Esophagus squamous epithelium (tissue), 5 donors: ENCODE measurements around the gene CCDC97. TPM values are rescaled to one million over a fixed set of nuclear protein-coding genes. Genes with fewer than 3 reads are reported as not detected.
A peak's percentile ranks its signal among the peaks of the same experiment; 100 is the strongest.

ENCODE experiments used
- DNase-seq: peaks from one replicate; lab custom pipeline; 2025; lab: John Stamatoyannopoulos, UW
- H3K27ac ChIP-seq, 4 donors: fragments of 200-600 bp; sonication (generic); one replicate each; pipeline ENCODE4 v1.5.1; 2016 to 2019; ENCODE audit warnings: mild to moderate bottlenecking in 1 of 4
- H3K27me3 ChIP-seq, 4 donors: fragments of 200-600 bp; sonication (generic); 1 replicate in 3 of 4; 2 replicates in 1 of 4; pipeline versions ENCODE4 v1.5.1 to v1.6.0; 2017 to 2021; ENCODE audit warnings: antibody characterized with exemption in 1 of 4
- H3K36me3 ChIP-seq, 3 donors: fragments of 200-600 bp; sonication (generic); one replicate each; pipeline ENCODE4 v1.5.1; 2016 to 2019
- H3K4me1 ChIP-seq, 3 donors: fragments of 200-600 bp; sonication (generic); one replicate each; pipeline ENCODE4 v1.5.1; 2017 to 2019
- H3K4me3 ChIP-seq, 4 donors: fragments of 200-600 bp; sonication (generic); 1 replicate in 3 of 4; 2 replicates in 1 of 4; pipeline ENCODE4 v1.5.1; 2016 to 2019; ENCODE audit warnings: mild to moderate bottlenecking in 2 of 4, moderate library complexity in 1 of 4
- H3K9me3 ChIP-seq, 3 donors: fragments of 200-600 bp; sonication (generic); one replicate each; pipeline ENCODE4 v1.5.1; 2016 to 2019
- POLR2A ChIP-seq, 4 donors: fragments of 450-650 bp; IDR thresholded peaks; one replicate each; pipeline ENCODE4 v1.6.1; 2017; ENCODE audit warnings: antibody characterized with exemption in 4 of 4, mild to moderate bottlenecking in 4 of 4, moderate library complexity in 3 of 4
- WGBS, 2 donors: methylation state at CpG; one replicate each; pipeline ENCODE4 v1.1.5; 2018; 5-methylcytosine and 5-hydroxymethylcytosine counted together
- intact Hi-C: fragments of 100-400 bp; cut with DNase I; formaldehyde crosslinking; loops from one replicate; pipeline ENCODE4 v1.15.0; 2022
- total RNA-seq, 4 donors: library from RNA; depleted of rRNA; stranded (reverse); fragments of >200 nt; gene quantifications; one replicate each; pipeline ENCODE4 v1.1.0, GENCODE V29; 2016
- TF ChIP-seq, protein P1 (sequence below), 6 experiments: fragments of 450-650 bp in 4 of 6; fragments of 200-600 bp in 2 of 6; sonication (generic) in 2 of 6; IDR thresholded peaks; one replicate each; pipeline ENCODE4 v1.5.1; 2016 to 2019; ENCODE audit warnings: antibody characterized with exemption in 6 of 6, mild to moderate bottlenecking in 4 of 6, moderate library complexity in 4 of 6
- donor health status: DM: yes; HTN: yes; CAD: no.

The CCDC97 gene
- total RNA-seq, 4 donors from 2014 or later, result 9.4 to 19.5 (median 14.7) TPM

DNA sequence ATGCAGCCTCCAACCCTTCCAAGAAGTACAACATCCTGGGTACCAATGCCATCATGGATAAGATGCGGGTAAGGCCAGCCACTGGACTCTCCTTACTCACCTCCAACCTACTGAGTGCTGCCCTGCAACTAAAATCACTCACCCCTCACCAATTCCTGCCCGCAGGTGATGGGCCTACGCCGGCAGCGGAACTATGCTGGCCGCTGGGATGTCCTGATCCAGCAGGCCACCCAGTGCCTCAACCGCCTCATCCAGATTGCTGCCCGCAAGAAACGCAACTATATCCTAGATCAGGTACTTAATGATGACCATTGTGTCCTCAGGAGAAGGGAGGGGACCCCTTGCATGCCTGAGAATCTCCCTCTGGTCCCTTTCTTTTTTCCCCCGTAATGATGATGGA is 15.6 kb upstream of the CCDC97 start:
- Histone ChIP-seq H3K27ac (no peak overlapping the region), H3K36me3 (peaks cover 42 to 100% (median 49%) of the 10 kb centered on the region in 3 donors), H3K27me3 (no peaks in the 10 kb centered on the region), H3K4me3 (no peak overlapping the region), H3K9me3 (no peaks in the 10 kb centered on the region), H3K4me1 (peaks cover 22 to 41% (median 38%) of the 10 kb centered on the region in 3 donors)
- intact Hi-C loops, result no loop called here
- no peak for DNase-seq
- TF ChIP-seq POLR2A (IDR thresholded peaks at IDR 0.05), result no peak
- TF ChIP-seq, protein P1, sequence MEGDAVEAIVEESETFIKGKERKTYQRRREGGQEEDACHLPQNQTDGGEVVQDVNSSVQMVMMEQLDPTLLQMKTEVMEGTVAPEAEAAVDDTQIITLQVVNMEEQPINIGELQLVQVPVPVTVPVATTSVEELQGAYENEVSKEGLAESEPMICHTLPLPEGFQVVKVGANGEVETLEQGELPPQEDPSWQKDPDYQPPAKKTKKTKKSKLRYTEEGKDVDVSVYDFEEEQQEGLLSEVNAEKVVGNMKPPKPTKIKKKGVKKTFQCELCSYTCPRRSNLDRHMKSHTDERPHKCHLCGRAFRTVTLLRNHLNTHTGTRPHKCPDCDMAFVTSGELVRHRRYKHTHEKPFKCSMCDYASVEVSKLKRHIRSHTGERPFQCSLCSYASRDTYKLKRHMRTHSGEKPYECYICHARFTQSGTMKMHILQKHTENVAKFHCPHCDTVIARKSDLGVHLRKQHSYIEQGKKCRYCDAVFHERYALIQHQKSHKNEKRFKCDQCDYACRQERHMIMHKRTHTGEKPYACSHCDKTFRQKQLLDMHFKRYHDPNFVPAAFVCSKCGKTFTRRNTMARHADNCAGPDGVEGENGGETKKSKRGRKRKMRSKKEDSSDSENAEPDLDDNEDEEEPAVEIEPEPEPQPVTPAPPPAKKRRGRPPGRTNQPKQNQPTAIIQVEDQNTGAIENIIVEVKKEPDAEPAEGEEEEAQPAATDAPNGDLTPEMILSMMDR (IDR thresholded peaks at IDR 0.05), result no peak
- 76 to 98% methylated on average over 3 to 9 of the region's 10 CpGs for WGBS, 2 donors

DNA sequence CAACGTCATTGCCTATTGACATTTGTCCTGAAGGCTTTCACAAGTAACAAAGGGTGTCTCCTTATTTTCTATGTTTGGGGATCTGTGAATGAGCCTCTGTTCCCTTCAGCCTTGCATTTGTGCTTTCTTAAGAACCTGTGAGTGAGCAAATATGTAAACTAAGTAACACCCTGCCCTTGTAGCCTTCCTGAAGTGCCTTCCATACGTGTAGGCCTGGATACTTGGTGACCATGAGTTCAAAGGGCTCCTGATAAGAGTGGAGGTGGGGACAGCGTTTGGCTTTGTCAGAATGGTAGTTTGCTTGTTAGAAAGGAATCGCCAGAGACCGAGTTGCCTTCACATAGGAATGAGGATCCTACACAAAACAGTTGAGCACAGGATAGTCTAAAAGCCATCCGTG is 14.5 kb upstream of the CCDC97 start:
- Histone ChIP-seq H3K4me3 (no peak overlapping the region), H3K27me3 (no peaks in the 10 kb centered on the region), H3K9me3 (no peaks in the 10 kb centered on the region), H3K36me3 (peaks cover 43 to 100% (median 49%) of the 10 kb centered on the region in 3 donors), H3K4me1 (peaks cover 31 to 52% (median 46%) of the 10 kb centered on the region in 3 donors), H3K27ac (peak overlapping the region in 1 of 4 donors; percentile 82)
- TF ChIP-seq, protein P1 (IDR thresholded peaks at IDR 0.05), result no peak
- intact Hi-C loops, result no loop called here
- 77 to 80% methylated on average over 5 of the region's 6 CpGs for WGBS, 2 donors
- no peak for DNase-seq

DNA sequence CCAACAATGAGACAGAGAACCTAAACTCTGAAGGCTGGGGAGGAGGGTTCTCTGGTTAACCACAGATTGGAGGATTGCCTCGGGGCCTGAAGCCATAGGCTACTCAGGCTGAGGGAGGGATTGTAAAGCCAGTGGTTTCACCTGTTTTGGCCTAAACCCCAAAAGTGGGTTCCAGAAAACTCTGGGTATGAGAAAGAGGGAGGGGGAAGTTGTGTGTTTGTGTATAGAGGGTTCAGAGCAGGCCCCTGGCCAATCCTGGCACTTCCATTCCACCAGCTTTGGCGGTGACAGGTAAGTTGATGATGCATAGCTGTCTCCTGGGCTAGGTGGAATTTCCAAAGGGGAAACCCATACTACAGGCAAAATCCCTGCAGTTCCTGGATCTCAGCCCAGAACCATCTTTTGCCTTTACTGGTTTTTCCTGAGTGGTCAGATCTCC is 13.5 kb upstream of the CCDC97 start:
- no peaks in the 10 kb centered on the region for H3K27me3 ChIP-seq
- peak overlapping the region; percentile 57 to 84 (median 83) for H3K27ac ChIP-seq
- H3K36me3 ChIP-seq, result peaks cover 35 to 100% (median 45%) of the 10 kb centered on the region in 3 donors
- 19 to 37% methylated on average over 2 of the region's 2 CpGs for WGBS, 2 donors
- no peaks in the 10 kb centered on the region for H3K9me3 ChIP-seq
- H3K4me3 ChIP-seq, result no peak overlapping the region
- DNase-seq, result no peak
- intact Hi-C loops, result no loop called here
- TF ChIP-seq POLR2A (IDR thresholded peaks at IDR 0.05), result no peak
- TF ChIP-seq, protein P1 (IDR thresholded peaks at IDR 0.05), result no peak
- H3K4me1 ChIP-seq, result peaks cover 31 to 59% (median 56%) of the 10 kb centered on the region in 3 donors

DNA sequence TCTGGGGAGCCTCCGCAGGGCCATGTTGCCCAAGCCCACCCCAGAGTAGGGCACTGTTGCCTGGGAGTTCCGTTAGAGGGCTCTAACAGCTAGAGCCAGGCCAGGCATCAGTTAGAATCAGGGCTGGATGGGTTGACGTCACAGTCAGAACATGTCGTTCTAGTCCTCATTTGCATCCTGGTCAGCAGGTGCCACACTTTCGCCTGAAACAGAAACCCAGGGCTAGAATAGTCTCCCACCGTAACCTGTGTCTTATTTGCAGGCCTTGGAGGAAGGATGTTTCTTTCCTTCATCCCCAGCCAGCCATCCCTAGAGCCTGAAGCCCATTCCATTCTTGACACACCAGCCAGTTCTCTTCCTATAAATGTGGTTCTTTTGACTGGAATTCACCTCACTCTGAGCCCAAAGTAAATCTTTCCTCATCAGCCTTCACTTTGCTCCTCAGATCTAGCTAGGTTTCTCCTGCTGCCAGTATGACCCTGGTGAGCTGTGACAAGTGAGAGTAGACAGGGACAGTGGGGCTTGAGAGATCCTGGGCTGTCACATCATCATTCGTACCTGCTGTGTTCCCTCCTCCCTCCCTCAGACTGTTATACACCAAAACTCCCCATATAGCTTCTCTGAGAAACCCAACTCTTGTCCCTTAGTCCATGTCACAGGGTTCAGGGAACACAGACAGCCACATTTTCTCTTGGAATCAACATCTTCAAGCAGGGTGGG is 12.2 kb upstream of the CCDC97 start:
- Histone ChIP-seq H3K36me3 (peaks cover 29 to 100% (median 42%) of the 10 kb centered on the region in 3 donors), H3K27ac (peak overlapping the region; percentile 57 to 84 (median 83)), H3K27me3 (no peaks in the 10 kb centered on the region), H3K4me3 (no peak overlapping the region), H3K4me1 (peaks cover 31 to 66% (median 57%) of the 10 kb centered on the region in 3 donors), H3K9me3 (no peaks in the 10 kb centered on the region)
- intact Hi-C loops, result no loop called here
- WGBS, 2 donors, result 53 to 70% methylated on average over 5 to 6 of the region's 7 CpGs
- no peak for DNase-seq
- TF ChIP-seq POLR2A (IDR thresholded peaks at IDR 0.05), result no peak
- TF ChIP-seq, protein P1 (IDR thresholded peaks at IDR 0.05), result no peak

DNA sequence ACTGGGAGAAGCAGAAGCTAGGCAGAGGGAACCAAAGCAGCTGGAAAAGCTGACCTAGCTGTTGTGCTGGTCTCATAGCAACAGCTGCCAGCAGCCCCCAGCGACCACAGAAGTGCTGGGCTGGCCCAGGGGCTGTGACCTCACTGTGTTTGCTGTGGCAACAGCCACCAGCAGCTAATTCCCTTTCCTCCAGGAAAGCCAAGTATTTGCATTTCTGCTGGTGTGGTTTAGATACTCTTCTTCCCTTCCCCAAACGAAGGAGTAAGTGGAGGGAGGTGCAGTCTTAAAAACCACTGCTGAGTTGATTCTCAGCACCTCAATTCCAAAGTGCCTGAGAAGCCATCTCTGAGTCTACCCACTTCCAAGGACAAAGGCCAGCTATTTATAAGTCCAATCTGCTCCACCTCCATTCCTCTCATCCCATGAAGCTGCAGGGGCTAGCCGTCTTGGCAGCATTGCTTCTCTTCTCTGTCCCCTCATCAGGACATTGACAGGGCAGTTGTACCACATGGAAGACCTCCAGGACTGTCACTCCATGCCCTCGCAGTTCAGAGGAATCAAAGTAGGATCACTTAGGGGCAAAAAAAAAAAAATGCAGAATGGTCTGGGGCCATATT is 11.5 kb upstream of the CCDC97 start:
- H3K27me3 ChIP-seq, result no peaks in the 10 kb centered on the region
- H3K4me1 ChIP-seq, result peaks cover 31 to 66% (median 57%) of the 10 kb centered on the region in 3 donors
- intact Hi-C loops, result no loop called here
- no peak for DNase-seq
- no peak overlapping the region for H3K4me3 ChIP-seq
- H3K9me3 ChIP-seq, result no peaks in the 10 kb centered on the region
- peak in 1 of 4 donors; percentile 35 for TF ChIP-seq POLR2A (IDR thresholded peaks at IDR 0.05)
- TF ChIP-seq, protein P1 (IDR thresholded peaks at IDR 0.05), result no peak
- H3K27ac ChIP-seq, result peak overlapping the region; percentile 57 to 84 (median 83)
- WGBS, 2 donors, result 37 to 38% methylated on average over 4 of the region's 4 CpGs
- H3K36me3 ChIP-seq, result peaks cover 27 to 100% (median 37%) of the 10 kb centered on the region in 3 donors
